ENCODE measurements around the gene HS3ST3B1. TPM values are rescaled to one million over a fixed set of nuclear protein-coding genes. Genes with fewer than 3 reads are reported as not detected.

The HS3ST3B1 gene
- total RNA-seq, 4 donors from 2014 or later, result 4.3 to 30.1 (median 15.5) TPM

DNA sequence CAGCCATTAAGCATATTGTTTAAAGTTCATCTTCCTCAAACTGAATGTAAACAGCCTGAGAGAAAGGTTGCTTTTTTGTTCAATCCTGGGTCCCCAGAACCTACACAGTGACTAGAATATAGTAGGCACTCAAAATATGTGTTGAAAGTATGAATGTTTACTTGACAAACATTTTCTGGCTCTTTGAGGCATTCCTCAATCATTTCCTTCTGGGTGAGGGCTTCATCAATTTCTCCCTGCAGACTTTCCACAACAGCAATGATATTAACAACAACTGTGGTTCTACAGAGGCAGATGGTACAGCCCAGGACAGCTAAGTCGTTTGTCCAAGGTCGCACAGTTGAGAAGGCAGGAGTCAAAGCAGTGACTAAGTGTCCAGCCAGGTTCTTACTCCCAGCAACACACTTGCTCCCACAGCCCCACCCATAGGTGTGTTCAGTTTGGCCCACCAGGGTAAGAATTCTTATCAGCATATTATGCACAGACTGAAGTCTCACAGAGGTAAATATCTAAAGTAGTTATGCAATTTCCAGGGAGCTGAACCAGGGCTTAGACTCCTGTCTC lies 61.1 kb downstream of the HS3ST3B1 start:
- intact Hi-C loops (cut with DNase I; ENCODE audit: low total_unique reads), result no loop called here
- WGBS, 2 donors, result 63 to 78% methylated on average over 2 of the region's 2 CpGs
- H3K4me3 ChIP-seq (ENCODE audit: low read depth, poor library complexity, severe bottlenecking), result no peak overlapping the region
- TF ChIP-seq POLR2A (IDR thresholded peaks at IDR 0.05), result no peak
- TF ChIP-seq, protein P1, sequence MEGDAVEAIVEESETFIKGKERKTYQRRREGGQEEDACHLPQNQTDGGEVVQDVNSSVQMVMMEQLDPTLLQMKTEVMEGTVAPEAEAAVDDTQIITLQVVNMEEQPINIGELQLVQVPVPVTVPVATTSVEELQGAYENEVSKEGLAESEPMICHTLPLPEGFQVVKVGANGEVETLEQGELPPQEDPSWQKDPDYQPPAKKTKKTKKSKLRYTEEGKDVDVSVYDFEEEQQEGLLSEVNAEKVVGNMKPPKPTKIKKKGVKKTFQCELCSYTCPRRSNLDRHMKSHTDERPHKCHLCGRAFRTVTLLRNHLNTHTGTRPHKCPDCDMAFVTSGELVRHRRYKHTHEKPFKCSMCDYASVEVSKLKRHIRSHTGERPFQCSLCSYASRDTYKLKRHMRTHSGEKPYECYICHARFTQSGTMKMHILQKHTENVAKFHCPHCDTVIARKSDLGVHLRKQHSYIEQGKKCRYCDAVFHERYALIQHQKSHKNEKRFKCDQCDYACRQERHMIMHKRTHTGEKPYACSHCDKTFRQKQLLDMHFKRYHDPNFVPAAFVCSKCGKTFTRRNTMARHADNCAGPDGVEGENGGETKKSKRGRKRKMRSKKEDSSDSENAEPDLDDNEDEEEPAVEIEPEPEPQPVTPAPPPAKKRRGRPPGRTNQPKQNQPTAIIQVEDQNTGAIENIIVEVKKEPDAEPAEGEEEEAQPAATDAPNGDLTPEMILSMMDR (IDR thresholded peaks at IDR 0.05), result no peak
- DNase-seq (ENCODE audit: low spot score in 2 of 2), result no peak

- TF ChIP-seq, protein P1 (IDR thresholded peaks at IDR 0.05), result no peak
- no peak for TF ChIP-seq POLR2A (IDR thresholded peaks at IDR 0.05)
- WGBS, 2 donors, result 74 to 76% methylated on average over 3 of the region's 3 CpGs
- intact Hi-C loops (cut with DNase I; ENCODE audit: low total_unique reads), result no loop called here
These were observed 65.3 kb downstream of the HS3ST3B1 start for GRCh38 chr17:14366199-14366598.

DNA sequence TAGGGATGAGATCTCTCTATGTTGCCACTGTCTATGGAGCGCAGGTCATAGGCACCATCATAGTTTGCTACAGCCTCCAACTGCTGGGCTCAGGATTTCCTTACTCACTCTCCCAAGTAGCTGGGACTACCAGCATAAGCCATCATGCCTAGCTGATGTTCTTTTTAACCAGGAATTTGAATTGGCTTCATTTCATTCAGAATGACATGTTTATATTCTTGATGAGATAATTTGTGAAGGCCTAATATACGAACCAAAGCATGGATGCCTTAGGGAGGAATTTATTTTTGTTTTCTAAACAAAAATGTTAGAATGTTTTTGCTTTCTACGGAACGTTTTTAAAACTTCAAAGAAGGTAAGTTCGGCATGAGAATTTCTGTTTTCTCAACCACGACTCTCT lies 71.6 kb downstream of the HS3ST3B1 start:
- 67 to 68% methylated on average over 6 of the region's 6 CpGs for WGBS, 2 donors
- TF ChIP-seq, protein P1 (IDR thresholded peaks at IDR 0.05), result no peak
- TF ChIP-seq POLR2A (IDR thresholded peaks at IDR 0.05), result no peak
- no peak overlapping the region for H3K4me3 ChIP-seq (ENCODE audit: low read depth, poor library complexity, severe bottlenecking)
- intact Hi-C loops (cut with DNase I; ENCODE audit: low total_unique reads), result no loop called here
- no peak for DNase-seq (ENCODE audit: low spot score in 2 of 2)

More at GRCh38 chr17:14366199-14366598, 65.3 kb downstream of the HS3ST3B1 start:
- DNase-seq (ENCODE audit: low spot score in 2 of 2), result no peak
- no peak overlapping the region for H3K4me3 ChIP-seq (ENCODE audit: low read depth, poor library complexity, severe bottlenecking)

GRCh38 chr17:14372905-14373613 lies 72.2 kb downstream of the HS3ST3B1 start:
- intact Hi-C loops (cut with DNase I; ENCODE audit: low total_unique reads), result no loop called here
- 71 to 75% methylated on average over 10 of the region's 10 CpGs for WGBS, 2 donors
- TF ChIP-seq, protein P1 (IDR thresholded peaks at IDR 0.05), result no peak
- TF ChIP-seq POLR2A (IDR thresholded peaks at IDR 0.05), result no peak
- no peak for DNase-seq (ENCODE audit: low spot score in 2 of 2)
- H3K4me3 ChIP-seq (ENCODE audit: low read depth, poor library complexity, severe bottlenecking), result no peak overlapping the region

DNA sequence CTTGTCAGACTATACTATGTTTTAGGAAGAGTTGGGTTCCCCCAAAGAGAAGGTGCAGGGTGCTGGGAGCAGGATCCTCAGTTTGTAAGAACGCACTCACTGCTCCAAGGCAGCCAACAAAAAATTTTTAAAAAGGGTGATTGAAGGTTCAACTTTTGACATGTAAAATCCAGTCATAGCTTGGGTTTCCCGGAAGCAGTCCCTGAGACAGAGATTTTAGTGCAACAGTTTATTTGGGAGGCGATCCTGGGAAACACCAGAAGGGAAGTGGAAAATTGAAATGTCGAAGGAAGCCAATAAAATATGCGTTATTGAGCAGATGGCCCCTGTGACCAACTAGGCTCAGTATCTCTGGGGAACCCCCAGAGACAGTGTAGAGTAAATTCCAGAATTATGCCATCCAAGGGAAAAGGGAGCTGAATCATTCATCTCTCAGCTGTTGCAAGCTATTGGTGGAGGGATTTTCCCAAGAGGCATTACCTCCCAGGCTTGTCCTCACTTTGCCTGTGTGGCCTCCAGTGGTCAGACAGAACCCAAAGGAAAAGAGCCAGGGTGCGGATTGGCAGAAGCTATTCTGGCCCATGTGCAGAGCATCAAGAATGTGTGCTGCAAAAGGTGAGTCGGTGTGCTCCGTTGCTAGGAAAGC lies 72.9 kb downstream of the HS3ST3B1 start:
- TF ChIP-seq, protein P1 (IDR thresholded peaks at IDR 0.05), result no peak
- no peak for TF ChIP-seq POLR2A (IDR thresholded peaks at IDR 0.05)
- DNase-seq (ENCODE audit: low spot score in 2 of 2), result no peak
- H3K4me3 ChIP-seq (ENCODE audit: low read depth, poor library complexity, severe bottlenecking), result no peak overlapping the region
- 55 to 61% methylated on average over 8 of the region's 8 CpGs for WGBS, 2 donors
- intact Hi-C loops (cut with DNase I; ENCODE audit: low total_unique reads), result no loop called here
